ENCODE measurements around the gene KIRREL3.

DNA sequence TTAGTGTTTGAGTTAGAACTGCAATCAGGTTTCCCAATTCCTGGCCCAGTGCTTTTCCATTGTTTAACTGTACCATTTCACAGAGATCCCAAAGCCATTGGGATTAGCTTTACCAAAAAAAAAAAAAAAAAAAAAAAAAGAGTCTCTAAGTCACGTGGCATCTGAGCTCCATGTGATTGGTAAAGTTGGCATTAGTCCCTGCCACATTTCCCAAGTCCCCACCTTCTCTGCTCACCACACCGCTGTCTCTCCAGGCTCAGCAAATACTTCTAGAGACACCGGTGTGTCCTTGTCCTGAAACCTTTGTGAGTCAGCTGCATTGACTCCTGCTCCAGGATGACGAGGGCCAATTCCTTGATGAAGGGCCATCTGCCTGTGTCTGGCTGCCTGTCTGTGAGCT, 305.3 kb downstream of the KIRREL3 start:
- TF ChIP-seq, protein P1, sequence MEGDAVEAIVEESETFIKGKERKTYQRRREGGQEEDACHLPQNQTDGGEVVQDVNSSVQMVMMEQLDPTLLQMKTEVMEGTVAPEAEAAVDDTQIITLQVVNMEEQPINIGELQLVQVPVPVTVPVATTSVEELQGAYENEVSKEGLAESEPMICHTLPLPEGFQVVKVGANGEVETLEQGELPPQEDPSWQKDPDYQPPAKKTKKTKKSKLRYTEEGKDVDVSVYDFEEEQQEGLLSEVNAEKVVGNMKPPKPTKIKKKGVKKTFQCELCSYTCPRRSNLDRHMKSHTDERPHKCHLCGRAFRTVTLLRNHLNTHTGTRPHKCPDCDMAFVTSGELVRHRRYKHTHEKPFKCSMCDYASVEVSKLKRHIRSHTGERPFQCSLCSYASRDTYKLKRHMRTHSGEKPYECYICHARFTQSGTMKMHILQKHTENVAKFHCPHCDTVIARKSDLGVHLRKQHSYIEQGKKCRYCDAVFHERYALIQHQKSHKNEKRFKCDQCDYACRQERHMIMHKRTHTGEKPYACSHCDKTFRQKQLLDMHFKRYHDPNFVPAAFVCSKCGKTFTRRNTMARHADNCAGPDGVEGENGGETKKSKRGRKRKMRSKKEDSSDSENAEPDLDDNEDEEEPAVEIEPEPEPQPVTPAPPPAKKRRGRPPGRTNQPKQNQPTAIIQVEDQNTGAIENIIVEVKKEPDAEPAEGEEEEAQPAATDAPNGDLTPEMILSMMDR (IDR thresholded peaks at IDR 0.05 in 8 of 11, conservative IDR thresholded peaks at IDR 0.05 in 3 of 11) = no peak
- TF ChIP-seq POLR2A (IDR thresholded peaks at IDR 0.05) (no peak), POLR2AphosphoS5 (IDR thresholded peaks at IDR 0.05) (no peak)
